HepG2 (cell line): Measurements from ENCODE around the gene ZNF667. TPM values are rescaled to one million over a fixed set of nuclear protein-coding genes. Genes with fewer than 3 reads are reported as not detected.
A peak's percentile ranks its signal among the peaks of the same experiment; 100 is the strongest.

Experiments used
- GABPB1 ChIP-seq: IDR thresholded peaks from 2 replicates; pipeline ENCODE4 v1.6.1; 2016; ENCODE audit warnings: mild to moderate bottlenecking, missing genetic modification reagents, moderate library complexity, missing compliant biosample characterization
- RAD21 ChIP-seq: fragments of 450-650 bp; formaldehyde crosslinking; IDR thresholded peaks from 2 replicates; pipeline ENCODE4 v1.5.0; 2020; ENCODE audit warnings: mild to moderate bottlenecking
- SALL1 ChIP-seq: sonication (generic); formaldehyde crosslinking; IDR thresholded peaks from 2 replicates; pipeline ENCODE4 v1.8.0; 2022; ENCODE audit warnings: mild to moderate bottlenecking, missing genetic modification reagents
- SATB2 ChIP-seq: sonication (generic); formaldehyde crosslinking; IDR thresholded peaks from 2 replicates; pipeline ENCODE4 v1.5.0; 2020; ENCODE audit warnings: missing genetic modification reagents
- SMARCC2 ChIP-seq: fragments of 450-650 bp; IDR thresholded peaks from 2 replicates; pipeline ENCODE4 v1.6.1; 2017; ENCODE audit warnings: antibody characterized with exemption, mild to moderate bottlenecking
- TAF1 ChIP-seq: sonication (generic); formaldehyde crosslinking; IDR thresholded peaks from 2 replicates; pipeline ENCODE4 v1.4.0; 2020; ENCODE audit warnings: missing genetic modification reagents
- ZFX ChIP-seq: sonication (generic); formaldehyde crosslinking; IDR thresholded peaks from 2 replicates; pipeline ENCODE4 v1.4.0; 2020; ENCODE audit warnings: mild to moderate bottlenecking, low read depth, missing genetic modification reagents, moderate library complexity
- ZNF350 ChIP-seq: sonication (generic); formaldehyde crosslinking; IDR thresholded peaks from 2 replicates; pipeline ENCODE4 v1.4.0; 2020; ENCODE audit warnings: mild to moderate bottlenecking, low read depth, missing genetic modification reagents, borderline replicate concordance
- ZNF556 ChIP-seq: sonication (generic); formaldehyde crosslinking; IDR thresholded peaks from 2 replicates; pipeline ENCODE4 v1.4.0; 2020; ENCODE audit warnings: mild to moderate bottlenecking, missing genetic modification reagents, borderline replicate concordance
- ZNF781 ChIP-seq: sonication (generic); formaldehyde crosslinking; IDR thresholded peaks from 2 replicates; pipeline ENCODE4 v1.5.1; 2020; ENCODE audit warnings: borderline replicate concordance, mild to moderate bottlenecking, missing genetic modification reagents; ENCODE audit errors: not compliant biosample characterization
- ZNF788 ChIP-seq: sonication (generic); formaldehyde crosslinking; IDR thresholded peaks from 2 replicates; pipeline ENCODE4 v1.5.0; 2020; ENCODE audit warnings: mild to moderate bottlenecking, missing genetic modification reagents, borderline replicate concordance
- polyA plus RNA-seq, 8 experiments: library from polyadenylated mRNA; depleted of rRNA in 3 of 8; stranded (reverse) in 7 of 8; unstranded in 1 of 8; fragments of >200 nt; fragmentation: Illumina TruSeq in 4 of 8; extraction: Trizol in 4 of 8; gene quantifications; 2 replicates each; pipeline versions ENCODE4 v1.2.1 to v1.2.3, GENCODE V29; 2011 to 2016; ENCODE audit warnings: low read depth in 4 of 8, missing spikeins in 1 of 8, mixed read lengths in 1 of 8; ENCODE audit not compliant: insufficient read depth in 1 of 8
- total RNA-seq, 5 experiments: library from RNA; depleted of rRNA; stranded (reverse); fragments of >200 nt; fragmentation: Illumina TruSeq; extraction: Trizol; gene quantifications; 2 replicates each; pipeline ENCODE4 v1.2.3, GENCODE V29; 2016; ENCODE audit warnings: low read depth in 1 of 5
- TF ChIP-seq, protein P1 (sequence below): sonication (generic); formaldehyde crosslinking; IDR thresholded peaks from 2 replicates; pipeline ENCODE4 v1.4.0; 2020; ENCODE audit warnings: missing genetic modification reagents
- TF ChIP-seq, protein P2 (sequence below): sonication (generic); formaldehyde crosslinking; IDR thresholded peaks from 2 replicates; pipeline ENCODE4 v1.5.0; 2020; ENCODE audit warnings: mild to moderate bottlenecking, low read depth, missing genetic modification reagents, borderline replicate concordance
- TF ChIP-seq, protein P3 (sequence below): sonication (generic); formaldehyde crosslinking; IDR thresholded peaks from 2 replicates; pipeline ENCODE4 v1.4.0; 2020; ENCODE audit warnings: mild to moderate bottlenecking, low read depth, missing genetic modification reagents
- TF ChIP-seq, protein P4 (sequence below): sonication (generic); formaldehyde crosslinking; IDR thresholded peaks from 2 replicates; pipeline ENCODE4 v1.5.1; 2020; ENCODE audit warnings: missing genetic modification reagents, mild to moderate bottlenecking, borderline replicate concordance
- TF ChIP-seq, protein P5 (sequence below): sonication (generic); formaldehyde crosslinking; IDR thresholded peaks from 2 replicates; pipeline ENCODE4 v1.4.0; 2020; ENCODE audit warnings: missing genetic modification reagents, mild to moderate bottlenecking, borderline replicate concordance
- TF ChIP-seq, protein P6 (sequence below): IDR thresholded peaks from 2 replicates; pipeline ENCODE4 v1.6.1; 2016; ENCODE audit warnings: mild to moderate bottlenecking, missing biosample characterization, missing genetic modification reagents

The ZNF667 gene
- total and polyA plus RNA-seq, 2 of the 13 experiments (the other 11 are each of a cell fraction or from before 2014, with no cell fraction given) = not detected

DNA sequence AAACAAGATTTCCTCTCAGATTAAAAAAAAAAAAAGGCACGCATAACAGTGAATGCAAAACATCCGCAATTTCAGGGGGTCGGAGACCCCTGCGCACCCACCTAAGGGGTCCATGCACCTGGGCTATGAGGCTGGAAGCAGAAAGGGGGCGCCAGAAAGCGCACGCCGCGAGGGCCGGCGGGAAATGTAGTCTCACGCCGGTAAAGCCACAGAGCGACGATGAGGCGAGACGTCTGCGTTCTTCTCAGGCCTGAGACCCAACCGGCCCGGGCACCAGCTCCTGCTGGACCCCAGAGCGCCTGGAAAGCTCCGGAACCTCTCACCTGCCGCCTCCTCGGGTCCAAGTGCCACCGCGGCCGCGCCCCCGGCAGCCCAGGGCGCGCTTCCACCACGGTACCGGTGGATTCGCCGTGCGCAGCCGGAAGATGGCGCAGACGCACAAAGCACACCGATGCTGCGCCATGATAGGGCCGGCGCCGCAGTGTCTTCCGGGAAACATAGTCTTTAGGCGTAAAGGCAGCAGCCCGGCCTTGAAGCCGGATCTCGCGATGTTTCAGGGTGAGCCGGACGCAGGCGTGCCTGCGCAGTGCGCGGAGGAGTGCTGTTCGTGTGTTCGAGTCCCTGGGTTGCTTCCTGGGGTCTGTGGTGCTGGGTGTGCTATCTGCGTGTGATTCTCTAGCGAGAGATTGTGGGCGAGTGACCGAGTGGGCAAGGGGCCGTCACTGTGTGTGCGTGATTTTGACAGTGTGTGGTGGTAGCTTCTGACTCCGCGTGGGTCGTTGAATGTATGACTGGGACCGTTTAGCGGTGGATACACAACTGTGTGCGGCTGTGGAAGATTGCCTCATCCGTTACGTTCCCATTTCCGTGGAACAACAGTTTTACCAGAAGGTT is 83.8 kb downstream of the ZNF667 start, which contains the start of gene ZNF582 (continued):
- TF ChIP-seq, protein P1, sequence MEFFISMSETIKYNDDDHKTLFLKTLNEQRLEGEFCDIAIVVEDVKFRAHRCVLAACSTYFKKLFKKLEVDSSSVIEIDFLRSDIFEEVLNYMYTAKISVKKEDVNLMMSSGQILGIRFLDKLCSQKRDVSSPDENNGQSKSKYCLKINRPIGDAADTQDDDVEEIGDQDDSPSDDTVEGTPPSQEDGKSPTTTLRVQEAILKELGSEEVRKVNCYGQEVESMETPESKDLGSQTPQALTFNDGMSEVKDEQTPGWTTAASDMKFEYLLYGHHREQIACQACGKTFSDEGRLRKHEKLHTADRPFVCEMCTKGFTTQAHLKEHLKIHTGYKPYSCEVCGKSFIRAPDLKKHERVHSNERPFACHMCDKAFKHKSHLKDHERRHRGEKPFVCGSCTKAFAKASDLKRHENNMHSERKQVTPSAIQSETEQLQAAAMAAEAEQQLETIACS (CRISPR knock-in tag) = peak; percentile 61; the same call in 1 of the 2 replicates
- TF ChIP-seq TAF1 (CRISPR knock-in tag) (peak; percentile 32; the same call in 1 of the 2 replicates), ZNF788 (CRISPR knock-in tag) (peak; percentile 91), ZFX (CRISPR knock-in tag) (peak; percentile 79), RAD21 (CRISPR knock-in tag) (peak; percentile 40; the same call in 1 of the 2 replicates), SALL1 (CRISPR knock-in tag) (peak; percentile 23), SMARCC2 (no peak), SATB2 (CRISPR knock-in tag) (no peak), ZNF350 (CRISPR knock-in tag) (peak; percentile 41; the same call in 1 of the 2 replicates), GABPB1 (CRISPR knock-in tag) (peak; percentile 91), ZNF781 (CRISPR knock-in tag) (peak; percentile 46), ZNF556 (CRISPR knock-in tag) (0 out of 2 replicates have a peak, but pooled peaks have one; percentile 59)
- TF ChIP-seq, protein P2, sequence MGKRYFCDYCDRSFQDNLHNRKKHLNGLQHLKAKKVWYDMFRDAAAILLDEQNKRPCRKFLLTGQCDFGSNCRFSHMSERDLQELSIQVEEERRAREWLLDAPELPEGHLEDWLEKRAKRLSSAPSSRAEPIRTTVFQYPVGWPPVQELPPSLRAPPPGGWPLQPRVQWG (CRISPR knock-in tag) = no peak
- TF ChIP-seq, protein P3, sequence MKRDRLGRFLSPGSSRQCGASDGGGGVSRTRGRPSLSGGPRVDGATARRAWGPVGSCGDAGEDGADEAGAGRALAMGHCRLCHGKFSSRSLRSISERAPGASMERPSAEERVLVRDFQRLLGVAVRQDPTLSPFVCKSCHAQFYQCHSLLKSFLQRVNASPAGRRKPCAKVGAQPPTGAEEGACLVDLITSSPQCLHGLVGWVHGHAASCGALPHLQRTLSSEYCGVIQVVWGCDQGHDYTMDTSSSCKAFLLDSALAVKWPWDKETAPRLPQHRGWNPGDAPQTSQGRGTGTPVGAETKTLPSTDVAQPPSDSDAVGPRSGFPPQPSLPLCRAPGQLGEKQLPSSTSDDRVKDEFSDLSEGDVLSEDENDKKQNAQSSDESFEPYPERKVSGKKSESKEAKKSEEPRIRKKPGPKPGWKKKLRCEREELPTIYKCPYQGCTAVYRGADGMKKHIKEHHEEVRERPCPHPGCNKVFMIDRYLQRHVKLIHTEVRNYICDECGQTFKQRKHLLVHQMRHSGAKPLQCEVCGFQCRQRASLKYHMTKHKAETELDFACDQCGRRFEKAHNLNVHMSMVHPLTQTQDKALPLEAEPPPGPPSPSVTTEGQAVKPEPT (CRISPR knock-in tag) = 0 out of 2 replicates have a peak, but pooled peaks have one; percentile 64
- TF ChIP-seq, protein P4, sequence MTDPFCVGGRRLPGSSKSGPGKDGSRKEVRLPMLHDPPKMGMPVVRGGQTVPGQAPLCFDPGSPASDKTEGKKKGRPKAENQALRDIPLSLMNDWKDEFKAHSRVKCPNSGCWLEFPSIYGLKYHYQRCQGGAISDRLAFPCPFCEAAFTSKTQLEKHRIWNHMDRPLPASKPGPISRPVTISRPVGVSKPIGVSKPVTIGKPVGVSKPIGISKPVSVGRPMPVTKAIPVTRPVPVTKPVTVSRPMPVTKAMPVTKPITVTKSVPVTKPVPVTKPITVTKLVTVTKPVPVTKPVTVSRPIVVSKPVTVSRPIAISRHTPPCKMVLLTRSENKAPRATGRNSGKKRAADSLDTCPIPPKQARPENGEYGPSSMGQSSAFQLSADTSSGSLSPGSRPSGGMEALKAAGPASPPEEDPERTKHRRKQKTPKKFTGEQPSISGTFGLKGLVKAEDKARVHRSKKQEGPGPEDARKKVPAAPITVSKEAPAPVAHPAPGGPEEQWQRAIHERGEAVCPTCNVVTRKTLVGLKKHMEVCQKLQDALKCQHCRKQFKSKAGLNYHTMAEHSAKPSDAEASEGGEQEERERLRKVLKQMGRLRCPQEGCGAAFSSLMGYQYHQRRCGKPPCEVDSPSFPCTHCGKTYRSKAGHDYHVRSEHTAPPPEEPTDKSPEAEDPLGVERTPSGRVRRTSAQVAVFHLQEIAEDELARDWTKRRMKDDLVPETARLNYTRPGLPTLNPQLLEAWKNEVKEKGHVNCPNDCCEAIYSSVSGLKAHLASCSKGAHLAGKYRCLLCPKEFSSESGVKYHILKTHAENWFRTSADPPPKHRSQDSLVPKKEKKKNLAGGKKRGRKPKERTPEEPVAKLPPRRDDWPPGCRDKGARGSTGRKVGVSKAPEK (CRISPR knock-in tag) = no peak
- TF ChIP-seq, protein P5, sequence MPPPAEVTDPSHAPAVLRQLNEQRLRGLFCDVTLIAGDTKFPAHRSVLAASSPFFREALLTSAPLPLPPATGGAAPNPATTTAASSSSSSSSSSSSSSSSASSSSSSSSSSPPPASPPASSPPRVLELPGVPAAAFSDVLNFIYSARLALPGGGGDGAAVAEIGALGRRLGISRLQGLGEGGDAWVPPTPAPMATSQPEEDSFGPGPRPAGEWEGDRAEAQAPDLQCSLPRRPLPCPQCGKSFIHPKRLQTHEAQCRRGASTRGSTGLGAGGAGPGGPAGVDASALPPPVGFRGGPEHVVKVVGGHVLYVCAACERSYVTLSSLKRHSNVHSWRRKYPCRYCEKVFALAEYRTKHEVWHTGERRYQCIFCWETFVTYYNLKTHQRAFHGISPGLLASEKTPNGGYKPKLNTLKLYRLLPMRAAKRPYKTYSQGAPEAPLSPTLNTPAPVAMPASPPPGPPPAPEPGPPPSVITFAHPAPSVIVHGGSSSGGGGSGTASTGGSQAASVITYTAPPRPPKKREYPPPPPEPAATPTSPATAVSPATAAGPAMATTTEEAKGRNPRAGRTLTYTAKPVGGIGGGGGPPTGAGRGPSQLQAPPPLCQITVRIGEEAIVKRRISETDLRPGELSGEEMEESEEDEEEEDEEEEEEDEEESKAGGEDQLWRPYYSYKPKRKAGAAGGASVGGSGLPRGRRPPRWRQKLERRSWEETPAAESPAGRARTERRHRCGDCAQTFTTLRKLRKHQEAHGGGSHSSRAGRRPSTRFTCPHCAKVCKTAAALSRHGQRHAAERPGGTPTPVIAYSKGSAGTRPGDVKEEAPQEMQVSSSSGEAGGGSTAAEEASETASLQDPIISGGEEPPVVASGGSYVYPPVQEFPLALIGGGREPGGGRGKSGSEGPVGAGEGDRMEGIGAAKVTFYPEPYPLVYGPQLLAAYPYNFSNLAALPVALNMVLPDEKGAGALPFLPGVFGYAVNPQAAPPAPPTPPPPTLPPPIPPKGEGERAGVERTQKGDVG = peak; percentile 50; the same call in 1 of the 2 replicates
- TF ChIP-seq, protein P6, sequence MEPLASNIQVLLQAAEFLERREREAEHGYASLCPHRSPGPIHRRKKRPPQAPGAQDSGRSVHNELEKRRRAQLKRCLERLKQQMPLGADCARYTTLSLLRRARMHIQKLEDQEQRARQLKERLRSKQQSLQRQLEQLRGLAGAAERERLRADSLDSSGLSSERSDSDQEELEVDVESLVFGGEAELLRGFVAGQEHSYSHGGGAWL (CRISPR knock-in tag) = 0 out of 2 replicates have a peak, but pooled peaks have one; percentile 26
